Measurements from ENCODE around the gene YLPM1.

Gene YLPM1

DNA sequence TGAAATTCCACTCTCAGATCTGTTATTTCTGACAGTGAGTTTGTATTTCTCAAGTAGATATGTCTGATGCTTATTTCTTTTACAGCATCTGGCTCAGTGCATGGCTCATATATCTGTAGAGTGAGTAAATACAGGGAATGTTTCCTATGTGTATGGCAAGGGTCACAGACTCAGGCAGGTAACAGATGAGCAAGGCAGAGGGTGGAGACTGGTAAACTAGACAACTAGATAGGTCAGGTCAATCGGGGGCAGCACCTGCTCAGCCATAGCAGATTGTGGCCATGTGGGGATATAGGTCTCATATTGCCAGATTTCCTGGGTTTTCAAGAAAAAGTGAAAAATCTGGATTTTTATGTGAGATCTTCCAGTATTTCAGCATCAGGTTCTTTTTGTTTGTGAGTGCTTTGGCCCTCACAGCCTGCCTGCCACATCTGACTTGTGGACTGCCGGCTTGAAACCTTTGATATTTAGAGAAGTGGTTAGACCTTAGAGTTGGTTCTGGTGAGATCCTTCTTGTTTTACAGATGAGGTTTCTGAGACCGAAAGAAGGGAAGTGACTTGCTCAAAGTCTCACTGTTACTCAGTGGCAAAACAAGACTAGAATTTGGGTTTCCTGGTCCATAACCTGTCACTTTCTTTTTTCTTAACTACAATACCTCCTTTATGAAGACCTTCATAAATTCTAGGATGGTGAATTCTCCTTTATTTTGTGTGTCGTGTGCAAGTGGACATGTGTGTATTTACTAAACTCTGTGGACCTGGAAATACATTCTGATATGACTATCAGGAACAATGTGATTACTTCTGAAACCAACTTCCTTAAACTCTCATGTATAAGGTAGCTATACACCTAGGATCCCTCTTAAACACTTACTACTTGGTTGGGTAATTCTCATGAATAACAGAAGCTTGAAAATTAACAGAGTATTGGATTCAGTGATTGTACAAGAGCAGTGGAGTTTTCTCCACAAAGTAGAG, 78.4 kb downstream of the YLPM1 start:
- DNase-seq: no peak

DNA sequence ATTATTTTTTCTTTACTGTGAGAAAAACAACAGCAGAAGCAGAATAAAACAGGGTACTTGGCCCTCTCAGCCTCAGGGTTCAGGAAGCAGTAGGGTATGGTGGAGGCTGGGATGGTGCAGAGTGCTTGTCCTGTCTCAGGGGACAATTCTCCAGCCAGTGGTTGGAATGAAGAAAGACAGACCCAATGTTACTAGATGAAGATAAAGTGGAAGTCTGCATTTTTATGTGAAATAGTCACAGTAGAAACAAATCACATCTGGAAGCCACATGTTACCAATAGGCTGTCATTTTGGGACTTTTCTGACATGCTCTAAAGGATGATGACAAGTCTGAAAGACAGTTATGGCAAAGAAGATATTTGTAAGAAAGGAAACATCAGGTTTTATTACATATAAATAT, 80.5 kb downstream of the YLPM1 start:
- no peak for DNase-seq

DNA sequence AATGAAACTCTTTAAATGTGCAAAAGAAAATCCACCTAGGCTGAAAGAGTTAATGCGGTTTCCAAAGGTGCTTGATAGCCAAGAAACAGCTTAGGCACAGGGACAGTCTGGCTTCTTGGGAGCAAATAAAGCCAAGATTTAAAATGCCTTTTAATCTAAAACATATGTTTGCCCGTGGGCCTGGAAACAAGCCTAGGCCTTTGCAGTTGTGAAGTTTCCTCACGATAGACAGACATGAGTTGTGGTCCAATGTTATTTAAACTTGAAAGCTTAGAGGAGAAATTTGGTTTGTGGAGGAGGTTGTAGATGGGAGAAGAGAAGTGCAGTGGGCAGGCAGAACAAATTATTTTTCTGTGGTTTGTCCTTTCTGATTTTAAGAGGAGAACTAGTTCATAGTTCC, 83.1 kb downstream of the YLPM1 start:
- DNase-seq: no peak

DNA sequence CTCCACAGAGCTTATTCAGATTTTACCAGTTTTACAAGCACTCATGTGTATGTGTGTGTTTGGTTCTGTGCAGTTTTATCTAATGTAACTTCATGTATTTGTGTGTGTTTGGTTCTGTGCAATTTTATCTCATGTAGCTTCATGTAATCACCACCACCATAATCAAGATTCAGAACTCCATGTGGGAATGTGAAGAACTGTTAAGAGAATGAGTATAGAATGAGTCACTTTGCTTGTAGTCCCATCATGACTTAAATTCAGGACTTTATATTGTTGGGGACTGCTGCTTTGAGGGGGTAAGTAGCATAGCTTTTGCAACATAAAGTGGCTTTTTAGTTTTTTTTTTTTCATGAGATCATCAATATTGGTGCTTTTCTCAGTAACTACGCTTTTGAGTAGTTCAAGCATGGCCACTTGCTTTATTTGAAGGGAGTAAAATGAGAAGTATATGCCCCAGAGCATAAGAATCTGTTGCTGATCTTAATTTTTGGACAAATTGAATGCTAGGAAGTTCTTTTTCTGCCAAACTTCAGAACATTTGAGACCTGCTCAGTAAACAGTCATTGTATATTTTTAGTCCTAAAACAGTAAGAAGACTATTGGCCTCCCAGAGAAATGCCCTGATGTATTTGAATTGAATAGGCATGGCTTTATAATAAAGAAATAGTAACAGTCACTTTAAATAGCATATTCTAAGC, 84.0 kb downstream of the YLPM1 start:
- no peak for DNase-seq

DNA sequence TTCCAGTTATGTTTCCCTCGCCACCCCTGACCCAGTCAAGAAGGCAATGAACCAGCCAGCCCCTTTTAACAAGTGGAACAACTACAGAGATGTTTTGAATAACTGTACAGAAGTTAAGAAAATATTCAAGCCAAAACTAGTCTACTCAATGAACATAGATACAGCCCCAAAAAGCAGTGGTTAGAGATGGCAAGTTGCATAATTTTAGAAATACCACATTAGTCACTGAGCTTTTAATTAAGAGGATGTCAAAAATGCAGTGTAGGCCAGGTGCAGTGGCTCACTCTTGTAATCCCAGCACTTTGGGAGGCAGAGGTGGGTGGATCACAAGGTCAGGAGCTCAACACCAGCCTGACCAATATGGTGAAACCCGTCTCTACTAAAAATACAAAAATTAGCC, 85.7 kb downstream of the YLPM1 start:
- no peak for DNase-seq

DNA sequence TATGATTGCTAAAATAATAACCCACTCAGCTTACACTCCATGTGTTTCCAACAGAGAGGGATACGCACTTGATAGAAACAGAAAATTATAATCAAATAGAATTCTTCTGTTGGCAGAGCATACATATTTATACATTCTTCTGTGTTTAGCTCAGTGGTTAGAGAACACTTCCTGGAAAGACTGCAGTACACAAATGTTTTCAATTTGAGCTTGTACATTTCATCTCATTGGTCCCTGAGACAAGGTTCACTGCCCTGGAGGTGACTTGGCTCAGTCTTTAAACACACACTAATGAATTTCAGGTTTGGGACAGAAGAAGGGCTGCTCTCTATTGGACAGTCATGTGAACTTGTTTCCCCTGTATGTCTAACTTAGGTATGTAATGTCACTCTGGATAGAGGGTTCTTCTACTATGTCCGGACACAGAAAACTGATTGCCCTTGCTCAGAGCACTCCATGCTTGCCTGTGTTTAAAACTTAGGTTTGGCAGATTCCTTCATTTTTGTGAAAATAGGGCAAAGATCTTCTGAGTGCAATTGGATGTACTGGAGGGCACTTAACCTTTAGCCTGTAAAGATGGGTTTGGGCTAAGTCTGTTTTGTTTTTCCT, 89.9 kb downstream of the YLPM1 start:
- DNase-seq: no peak

DNA sequence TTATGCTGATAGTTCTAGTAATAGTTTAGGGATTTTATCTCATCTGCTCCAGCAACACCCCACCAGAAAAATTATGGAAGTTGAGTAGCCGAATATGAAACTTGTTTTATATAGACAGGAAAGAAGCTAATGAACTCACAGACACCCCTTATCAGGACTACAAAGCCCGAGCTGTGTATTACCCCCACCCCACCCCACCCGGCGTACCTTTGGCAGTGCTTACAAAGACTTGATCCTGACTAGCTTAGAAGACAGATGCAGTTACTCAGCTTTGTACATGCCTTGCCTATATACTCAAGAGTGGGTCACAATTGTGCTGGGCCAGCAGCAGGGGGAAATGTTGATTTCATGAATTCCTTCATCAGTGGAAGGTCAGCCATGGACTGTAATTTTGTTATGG, 90.5 kb downstream of the YLPM1 start:
- DNase-seq: no peak

GRCh38 chr14:74855021-74855420, 91.9 kb downstream of the YLPM1 start:
- no peak for DNase-seq

DNA sequence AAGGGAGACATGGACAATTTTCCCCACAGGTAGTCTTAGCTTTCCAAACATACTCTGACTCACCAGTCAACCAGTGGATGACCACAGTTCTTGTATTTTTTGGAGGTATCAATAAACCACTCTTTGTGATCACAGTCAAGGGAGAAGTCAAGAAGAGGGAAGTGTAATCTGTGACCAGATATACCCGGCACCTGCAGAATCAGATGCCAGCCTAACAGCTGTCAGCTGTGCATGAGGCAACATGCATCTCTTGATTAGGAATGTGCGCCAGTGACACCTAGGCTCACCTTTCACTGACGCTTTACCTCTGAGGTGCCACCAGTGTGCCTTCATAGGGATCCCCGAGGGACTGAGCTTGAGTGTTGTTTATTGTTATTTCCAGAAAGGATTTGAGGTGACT, 92.8 kb downstream of the YLPM1 start:
- DNase-seq: no peak

DNA sequence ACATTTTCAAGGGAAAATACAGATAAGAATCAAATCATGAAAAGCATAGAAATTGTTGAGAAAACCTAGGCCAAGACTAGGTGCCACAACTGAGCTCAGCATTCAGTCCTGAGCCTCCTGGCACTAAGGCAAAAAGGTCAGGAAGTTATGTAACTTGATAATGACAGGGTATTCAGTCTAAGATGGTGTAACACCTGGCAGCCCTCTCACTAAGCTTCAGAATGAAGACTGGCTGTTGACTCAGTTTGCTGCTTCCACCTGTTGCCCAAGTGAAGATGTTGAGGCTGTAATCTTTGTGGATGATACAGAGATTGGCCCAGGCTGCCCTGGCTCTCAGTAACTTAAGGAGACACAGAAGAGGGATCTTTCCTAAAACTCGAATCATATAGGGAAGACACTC, 93.2 kb downstream of the YLPM1 start:
- no peak for DNase-seq

GRCh38 chr14:74858022-74858421, 94.9 kb downstream of the YLPM1 start:
- no peak for DNase-seq

GRCh38 chr14:74859757-74860552, 96.8 kb downstream of the YLPM1 start:
- DNase-seq: no peak

DNA sequence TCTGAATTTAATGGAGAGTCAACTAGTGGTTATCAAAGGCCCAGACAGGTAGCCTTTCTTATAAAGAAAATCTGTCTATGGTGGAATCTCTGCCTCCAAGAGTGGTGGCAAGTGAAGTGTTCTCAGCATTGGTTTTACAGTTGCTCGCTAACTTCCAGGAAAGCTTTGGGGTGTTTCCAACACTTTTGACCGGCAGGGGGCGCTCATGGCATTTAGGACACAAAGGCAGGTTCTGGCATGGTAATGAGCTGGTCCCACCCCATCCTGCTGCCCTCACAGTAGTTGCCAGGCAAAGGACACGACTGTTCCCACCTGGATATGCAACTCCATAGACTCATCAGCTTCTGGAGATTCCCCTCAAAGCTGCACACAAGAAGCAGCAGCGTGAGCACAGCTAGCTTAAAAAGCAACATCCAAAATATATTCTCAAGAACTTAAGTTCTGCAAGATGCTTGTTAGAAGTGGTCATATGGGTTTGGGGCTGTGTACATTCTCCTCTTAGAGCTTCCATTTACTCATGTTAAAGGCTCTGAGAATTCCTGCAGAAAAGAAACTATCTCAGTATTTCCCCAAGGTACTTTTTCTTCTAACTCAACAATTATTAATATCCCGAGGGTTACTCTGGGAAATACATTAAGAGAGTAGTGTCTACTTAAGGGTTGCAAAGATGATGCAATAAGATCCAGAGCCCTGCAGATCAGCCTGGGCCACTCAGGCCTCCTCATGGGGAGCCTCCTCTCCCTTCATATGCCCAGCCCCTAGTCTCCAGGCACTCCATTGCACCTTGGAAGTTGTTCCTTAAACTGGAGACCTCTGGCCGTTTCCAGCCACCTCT, 98.0 kb downstream of the YLPM1 start:
- DNase-seq: peak; percentile 10

- no peak for DNase-seq
These were observed 98.6 kb downstream of the YLPM1 start for GRCh38 chr14:74861734-74862090.

- no peak for DNase-seq
These were observed 100.2 kb downstream of the YLPM1 start for GRCh38 chr14:74863274-74863673.

GRCh38 chr14:74864198-74864597, 101.1 kb downstream of the YLPM1 start:
- DNase-seq: no peak

GRCh38 chr14:74865156-74865555, 102.0 kb downstream of the YLPM1 start:
- no peak for DNase-seq

GRCh38 chr14:74866708-74867389, 103.7 kb downstream of the YLPM1 start:
- no peak for DNase-seq

GRCh38 chr14:74867673-74868072, 104.6 kb downstream of the YLPM1 start:
- DNase-seq: no peak

GRCh38 chr14:74868739-74869138, 105.6 kb downstream of the YLPM1 start:
- DNase-seq: no peak

DNA sequence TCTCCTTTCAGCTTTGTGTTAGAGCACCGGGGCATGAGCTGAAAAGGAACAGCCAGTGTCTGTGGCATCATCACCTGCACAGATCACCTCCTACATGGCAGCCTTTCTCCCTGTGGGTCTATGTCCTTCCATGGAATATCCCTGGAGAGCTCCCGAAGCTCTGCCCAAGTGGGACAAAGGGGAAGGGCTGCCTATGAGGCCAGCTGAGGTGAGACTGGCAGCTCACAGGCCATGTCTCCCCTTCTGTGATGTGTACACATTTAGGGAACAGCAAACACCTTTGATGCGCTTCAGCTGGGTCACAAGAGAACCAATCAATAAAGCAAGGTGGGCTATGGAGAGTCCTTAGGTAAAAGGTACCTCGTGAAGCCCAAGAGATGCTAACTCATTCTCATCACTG, 108.7 kb downstream of the YLPM1 start:
- DNase-seq: no peak

- no peak for DNase-seq
These were observed 112.1 kb downstream of the YLPM1 start for GRCh38 chr14:74875204-74875603.
